SK-N-SH treated with all-trans-retinoic acid at 6 μM for 48 hours (cell line): ENCODE measurements around the gene OVCA2.

Experiments used
- ARNTL ChIP-seq: fragments of 450-650 bp; formaldehyde crosslinking; IDR thresholded peaks from 2 replicates; pipeline ENCODE4 v1.5.0; 2020; ENCODE audit warnings: low read depth, mild to moderate bottlenecking, moderate library complexity, borderline replicate concordance
- ISL1 ChIP-seq: fragments of 250-450 bp; sonication (Bioruptor Pico); IDR thresholded peaks from 2 replicates; pipeline ENCODE4 v2.1.2; 2022; ENCODE audit warnings: mild to moderate bottlenecking, moderate library complexity
- OSR1 ChIP-seq: fragments of 250-450 bp; sonication (Bioruptor Pico); IDR thresholded peaks from 2 replicates; pipeline ENCODE4 v1.8.0; 2022; ENCODE audit warnings: moderate library complexity, mild to moderate bottlenecking, inconsistent platforms
- PATZ1 ChIP-seq: fragments of 250-450 bp; sonication (Bioruptor Pico); IDR thresholded peaks from 2 replicates; pipeline ENCODE4 v1.8.0; 2020; ENCODE audit warnings: mild to moderate bottlenecking, moderate library complexity, borderline replicate concordance
- ZFP30 ChIP-seq: fragments of 450-650 bp; formaldehyde crosslinking; IDR thresholded peaks from 2 replicates; pipeline ENCODE4 v1.5.0; 2022; ENCODE audit warnings: mild to moderate bottlenecking, moderate library complexity
- ZNF565 ChIP-seq: fragments of 450-650 bp; formaldehyde crosslinking; conservative IDR thresholded peaks from 2 replicates; pipeline ENCODE4 v1.5.0; 2020; ENCODE audit warnings: low read depth, mild to moderate bottlenecking, moderate library complexity
- ZNF70 ChIP-seq: fragments of 450-650 bp; formaldehyde crosslinking; IDR thresholded peaks from 2 replicates; pipeline ENCODE4 v1.5.0; 2020; ENCODE audit warnings: mild to moderate bottlenecking, moderate library complexity

- TF ChIP-seq ISL1 (CRISPR knock-in tag), result no peak
- no peak for TF ChIP-seq ARNTL (CRISPR knock-in tag)
- no peak for TF ChIP-seq ZNF565 (CRISPR knock-in tag)
- no peak for TF ChIP-seq ZFP30
- no peak for TF ChIP-seq PATZ1
- TF ChIP-seq OSR1 (CRISPR knock-in tag), result no peak
- TF ChIP-seq ZNF70 (CRISPR knock-in tag), result no peak
These were observed 26.3 kb downstream of the OVCA2 start for GRCh38 chr17:2068031-2068518.
